Small intestine (tissue), 7 donors: ENCODE results near the gene OR51V1. TPM values are rescaled to one million over a fixed set of nuclear protein-coding genes. Genes with fewer than 3 reads are reported as not detected.

Source experiments
- DNase-seq, 2 donors: peaks; one replicate each; pipeline versions ENCODE4 v3.0.0 to v3.0.0-alpha.2; 2013
- FAIRE-seq: peaks from 2 replicates; lab custom pipeline; 2012; peaks lifted over from hg19 to GRCh38; lab: Jason Lieb, UNC
- H3K27ac ChIP-seq, 3 donors: one replicate each; pipeline ENCODE4 v1.5.1; 2013; ENCODE audit warnings: low read length in 2 of 3, mild to moderate bottlenecking in 2 of 3, control low read depth in 1 of 3, inconsistent platforms in 1 of 3, low read depth in 1 of 3, moderate library complexity in 1 of 3
- H3K27me3 ChIP-seq, 3 donors: one replicate each; pipeline ENCODE4 v1.6.1; 2013; ENCODE audit warnings: low read length in 3 of 3, inconsistent platforms in 1 of 3; ENCODE audit not compliant: control insufficient read depth in 3 of 3, insufficient read depth in 3 of 3
- H3K36me3 ChIP-seq, 3 donors: one replicate each; pipeline ENCODE4 v1.6.1; 2013; ENCODE audit warnings: low read length in 3 of 3, inconsistent platforms in 1 of 3, low read depth in 1 of 3, mild to moderate bottlenecking in 1 of 3, moderate library complexity in 1 of 3; ENCODE audit not compliant: control insufficient read depth in 3 of 3, insufficient read depth in 2 of 3
- H3K4me1 ChIP-seq, 3 donors: one replicate each; pipeline ENCODE4 v1.6.1; 2013; ENCODE audit warnings: low read length in 2 of 3, inconsistent platforms in 1 of 3, low read depth in 1 of 3, mild to moderate bottlenecking in 1 of 3, moderate library complexity in 1 of 3; ENCODE audit not compliant: control insufficient read depth in 3 of 3, insufficient read depth in 2 of 3
- H3K4me3 ChIP-seq, 3 donors: one replicate each; pipeline ENCODE4 v1.5.1; 2013; ENCODE audit warnings: low read length in 3 of 3, control low read depth in 1 of 3, inconsistent platforms in 1 of 3, low read depth in 1 of 3, mild to moderate bottlenecking in 1 of 3, moderate library complexity in 1 of 3
- H3K9me3 ChIP-seq, 2 donors: one replicate each; pipeline ENCODE4 v1.6.1; 2013; ENCODE audit warnings: low read depth in 1 of 2, low read length in 1 of 2; ENCODE audit not compliant: control insufficient read depth in 2 of 2, insufficient read depth in 1 of 2
- WGBS, 3 donors: extraction: QIAGEN DNeasy Blood & Tissue Kit; methylation state at CpG; one replicate each; pipeline ENCODE4 v1.1.7; 2013; 5-methylcytosine and 5-hydroxymethylcytosine counted together
- polyA plus RNA-seq, 4 donors: library from polyadenylated mRNA; stranded (reverse) in 3 of 4; unstranded in 1 of 4; fragments of 200-250 nt in 3 of 4; fragments of 120-200 nt in 1 of 4; gene quantifications; one replicate each; pipeline versions ENCODE4 v1.2.1 to v1.2.3, GENCODE V29; 2013
- donor health status: healthy with polysubstance abuse.
- donor health status: control.
- donor health status: control.
- donor health status: Bipolar disorder and iron deficiency.
- donor health status: healthy.

The OR51V1 gene
- polyA plus RNA-seq, 4 donors = not detected

DNA sequence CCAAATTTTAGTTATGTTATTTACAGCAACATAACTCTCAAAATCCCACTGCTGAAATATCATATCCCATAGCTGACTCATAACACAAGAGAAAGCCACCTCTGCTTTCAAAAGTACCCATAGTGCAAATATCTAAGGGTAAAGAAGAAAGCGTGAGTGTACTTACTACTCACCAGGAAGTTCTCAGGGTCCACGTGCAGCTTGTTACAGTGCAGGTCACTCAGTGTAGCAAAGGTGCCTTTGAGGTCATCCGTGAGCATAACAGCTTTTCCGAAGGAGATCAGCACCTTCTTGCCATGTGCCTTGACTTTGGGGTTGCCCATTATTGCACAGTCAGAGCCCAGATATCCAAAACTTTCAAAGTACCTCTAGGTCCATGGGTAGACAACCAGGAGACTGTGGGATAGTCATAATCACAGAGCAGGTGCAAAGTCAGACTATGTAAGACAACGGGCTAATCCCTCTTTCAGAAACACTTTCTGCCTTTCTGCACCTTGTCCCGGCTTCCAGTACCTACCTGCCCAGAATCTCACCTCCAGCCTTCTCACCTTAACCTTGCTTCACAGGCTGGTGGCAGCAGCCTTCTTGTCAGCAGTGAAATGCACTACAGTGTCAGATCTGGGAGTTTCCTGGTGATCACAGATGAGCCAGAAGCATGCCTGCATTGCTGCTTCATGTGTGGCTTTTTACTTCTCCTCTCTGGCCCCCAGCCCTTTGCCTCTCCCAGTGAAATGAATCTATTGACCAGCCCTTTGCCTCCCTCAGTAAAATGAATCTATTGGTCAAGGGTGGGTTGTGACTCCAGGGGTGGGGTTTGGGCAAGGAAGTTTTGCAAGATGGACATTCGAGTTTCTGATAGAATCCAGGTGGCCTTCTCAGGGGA lies 42.7 kb upstream of the OR51V1 start:
- Histone ChIP-seq H3K9me3 (no peaks in the 10 kb centered on the region), H3K27ac (no peak overlapping the region), H3K4me3 (no peak overlapping the region), H3K36me3 (no peaks in the 10 kb centered on the region), H3K27me3 (no peaks in the 10 kb centered on the region), H3K4me1 (no peaks in the 10 kb centered on the region)
- no peak for FAIRE-seq
- WGBS, 3 donors = 64 to 66% (median 64%) methylated on average over 7 of the region's 7 CpGs
- no peak for DNase-seq

DNA sequence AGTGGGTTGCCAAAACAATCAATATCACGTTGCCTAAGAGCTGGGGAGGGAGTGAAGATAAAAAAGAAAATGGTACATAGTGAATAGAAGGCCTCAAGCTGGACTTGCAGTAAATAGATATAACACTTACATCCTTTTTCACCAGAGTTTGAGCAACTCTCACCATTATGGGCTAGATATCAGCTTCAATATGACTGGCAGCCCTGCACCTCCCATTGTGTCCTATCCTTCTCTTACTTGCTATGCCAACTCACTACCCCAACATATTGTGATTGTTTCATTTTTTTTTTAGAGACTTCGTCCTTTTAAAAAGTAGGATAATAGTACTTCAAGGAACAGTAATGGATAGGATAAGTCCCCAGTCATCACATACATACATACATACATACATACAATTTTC lies 41.7 kb upstream of the OR51V1 start:
- Histone ChIP-seq H3K4me1 (no peaks in the 10 kb centered on the region), H3K27me3 (no peaks in the 10 kb centered on the region), H3K4me3 (no peak overlapping the region), H3K36me3 (no peaks in the 10 kb centered on the region), H3K27ac (no peak overlapping the region), H3K9me3 (no peaks in the 10 kb centered on the region)
- FAIRE-seq = no peak
- no peak for DNase-seq
- 39 to 58% (median 54%) methylated on average over 2 of the region's 2 CpGs for WGBS, 3 donors

DNA sequence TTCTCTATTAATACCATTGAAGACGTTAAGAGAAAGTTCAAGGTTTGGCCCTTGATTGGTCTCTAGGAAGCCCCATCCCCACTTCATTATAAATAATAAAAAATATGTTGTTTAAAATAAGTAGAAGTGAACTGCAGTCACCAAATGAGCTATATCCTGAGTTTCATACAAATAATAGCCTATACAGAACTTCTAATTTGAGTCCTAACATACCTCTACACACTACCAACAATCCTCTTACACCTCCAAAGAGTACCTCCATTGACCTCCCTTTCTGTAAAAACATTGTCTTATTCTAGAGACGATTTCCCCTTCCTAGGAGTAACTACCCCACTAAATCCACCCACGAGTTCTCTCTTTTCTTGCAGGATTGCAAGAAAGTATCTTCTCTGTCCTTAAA lies 41.0 kb upstream of the OR51V1 start:
- no peak for FAIRE-seq
- no peaks in the 10 kb centered on the region for H3K4me1 ChIP-seq
- no peaks in the 10 kb centered on the region for H3K9me3 ChIP-seq
- H3K27ac ChIP-seq = no peak overlapping the region
- no peak for DNase-seq
- H3K4me3 ChIP-seq = no peak overlapping the region
- WGBS, 3 donors = 45 to 68% (median 50%) methylated on average over 3 of the region's 3 CpGs
- H3K27me3 ChIP-seq = no peaks in the 10 kb centered on the region
- no peaks in the 10 kb centered on the region for H3K36me3 ChIP-seq

DNA sequence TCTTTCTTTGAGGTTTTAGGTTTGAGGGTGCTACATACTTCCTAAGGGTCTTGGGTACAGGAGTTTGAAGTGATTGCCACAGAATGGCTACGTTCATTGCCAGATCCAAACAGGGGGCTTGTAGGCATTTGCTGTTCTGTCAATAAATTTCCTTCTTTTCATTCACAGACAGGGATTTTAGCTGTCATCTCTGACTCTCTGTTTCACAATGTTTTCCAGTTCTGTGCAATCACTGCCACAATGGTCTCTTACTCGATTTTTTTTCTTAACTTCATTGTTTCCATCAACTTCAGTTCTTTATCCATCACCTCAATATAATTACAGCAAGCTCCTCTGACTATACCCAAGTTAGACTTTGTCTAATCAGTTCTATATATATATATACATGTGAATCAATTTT lies 40.0 kb upstream of the OR51V1 start:
- FAIRE-seq (no peak), DNase-seq (no peak)
- no peak overlapping the region for H3K4me3 ChIP-seq
- no peak overlapping the region for H3K27ac ChIP-seq
- H3K4me1 ChIP-seq = no peaks in the 10 kb centered on the region
- no peaks in the 10 kb centered on the region for H3K27me3 ChIP-seq
- 40 to 67% (median 53%) methylated on average over 2 of the region's 2 CpGs for WGBS, 3 donors
- H3K9me3 ChIP-seq = no peaks in the 10 kb centered on the region
- H3K36me3 ChIP-seq = no peaks in the 10 kb centered on the region

DNA sequence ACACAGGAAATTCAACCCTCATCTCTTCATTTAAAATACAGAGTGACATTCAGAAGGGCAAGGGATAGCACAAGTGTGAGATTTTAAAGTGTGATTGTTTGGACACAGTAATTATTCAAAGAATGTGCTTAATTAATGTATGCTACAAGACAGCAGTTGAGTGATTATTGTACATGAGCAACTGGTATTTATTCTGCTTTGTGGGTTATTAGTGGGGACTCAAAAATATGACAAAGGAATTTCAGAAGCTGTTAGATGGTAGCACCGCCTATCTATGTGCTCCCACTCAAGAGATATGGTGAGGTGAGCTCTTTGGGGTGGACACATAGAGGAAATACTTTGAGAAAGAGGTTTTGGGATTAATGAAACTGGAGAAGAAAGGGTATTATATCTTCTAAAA lies 39.6 kb upstream of the OR51V1 start:
- Histone ChIP-seq H3K27me3 (no peaks in the 10 kb centered on the region), H3K36me3 (no peaks in the 10 kb centered on the region), H3K9me3 (no peaks in the 10 kb centered on the region), H3K4me1 (no peaks in the 10 kb centered on the region), H3K4me3 (no peak overlapping the region), H3K27ac (no peak overlapping the region)
- FAIRE-seq (no peak), DNase-seq (no peak)
- WGBS, 3 donors = 63 to 87% (median 73%) methylated on average over 1 of the region's 1 CpG

DNA sequence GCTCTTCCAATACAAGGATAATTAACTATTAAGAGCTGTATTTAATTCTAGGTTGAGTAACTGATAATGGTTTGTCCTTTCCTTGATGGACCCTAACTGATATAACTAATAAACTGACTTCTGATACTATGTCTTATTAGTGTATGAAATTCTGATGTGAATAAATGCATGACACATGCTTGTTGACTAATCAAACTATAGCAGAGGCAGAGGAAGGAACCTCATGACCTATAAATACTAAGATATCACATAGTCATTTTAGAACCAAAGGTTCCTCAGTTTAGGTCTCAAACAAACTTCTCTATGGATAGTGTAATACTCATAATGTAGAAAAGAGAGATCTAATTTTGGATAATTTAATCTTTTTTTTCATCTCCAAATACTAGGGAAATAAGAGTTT lies 38.6 kb upstream of the OR51V1 start:
- FAIRE-seq (no peak), DNase-seq (no peak)
- Histone ChIP-seq H3K4me3 (no peak overlapping the region), H3K27me3 (no peaks in the 10 kb centered on the region), H3K36me3 (no peaks in the 10 kb centered on the region), H3K27ac (no peak overlapping the region), H3K4me1 (no peaks in the 10 kb centered on the region), H3K9me3 (no peaks in the 10 kb centered on the region)

DNA sequence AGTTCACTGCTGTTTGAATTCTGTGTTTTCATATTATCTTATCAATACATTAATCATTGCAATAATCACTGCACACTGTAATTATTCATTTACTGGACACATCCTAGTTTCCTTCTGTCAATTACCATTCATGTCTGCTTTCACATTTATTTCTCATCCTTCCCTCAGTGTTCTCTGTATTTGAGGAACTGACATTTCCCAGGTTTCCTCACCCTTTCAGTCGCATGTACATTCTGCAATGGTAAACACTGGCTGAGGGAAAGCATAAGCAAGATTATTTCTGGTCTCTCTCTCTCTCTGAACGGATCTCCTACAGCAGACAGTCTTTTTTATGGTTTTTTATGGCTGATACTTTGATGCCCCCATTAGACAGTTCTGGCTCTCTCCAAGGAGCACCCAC lies 38.0 kb upstream of the OR51V1 start:
- no peak overlapping the region for H3K27ac ChIP-seq
- no peaks in the 10 kb centered on the region for H3K36me3 ChIP-seq
- H3K4me3 ChIP-seq = no peak overlapping the region
- no peaks in the 10 kb centered on the region for H3K4me1 ChIP-seq
- H3K27me3 ChIP-seq = no peaks in the 10 kb centered on the region
- no peak for FAIRE-seq
- 34 to 55% (median 46%) methylated on average over 2 of the region's 2 CpGs for WGBS, 3 donors
- no peaks in the 10 kb centered on the region for H3K9me3 ChIP-seq
- no peak for DNase-seq

DNA sequence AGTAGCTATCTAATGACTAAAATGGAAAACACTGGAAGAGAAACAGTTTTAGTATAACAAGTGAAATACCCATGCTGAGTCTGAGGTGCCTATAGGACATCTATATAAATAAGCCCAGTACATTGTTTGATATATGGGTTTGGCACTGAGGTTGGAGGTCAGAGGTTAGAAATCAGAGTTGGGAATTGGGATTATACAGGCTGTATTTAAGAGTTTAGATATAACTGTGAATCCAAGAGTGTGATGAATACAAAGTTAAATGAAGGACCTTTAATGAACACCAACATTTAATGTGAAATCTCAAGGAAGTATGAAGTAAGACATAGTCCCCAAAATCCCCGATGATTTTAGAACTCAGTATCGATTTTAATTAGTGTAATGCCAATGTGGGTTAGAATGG lies 36.9 kb upstream of the OR51V1 start:
- WGBS, 3 donors = 49 to 86% (median 83%) methylated on average over 2 of the region's 2 CpGs

More for the DNA sequence above, 36.9 kb upstream of the OR51V1 start:
- Histone ChIP-seq H3K27ac (no peak overlapping the region), H3K4me3 (no peak overlapping the region), H3K9me3 (no peaks in the 10 kb centered on the region), H3K27me3 (no peaks in the 10 kb centered on the region), H3K36me3 (no peaks in the 10 kb centered on the region), H3K4me1 (no peaks in the 10 kb centered on the region)
- FAIRE-seq (no peak), DNase-seq (no peak)
